Measurements from ENCODE around the gene RUFY3.

The RUFY3 gene

DNA sequence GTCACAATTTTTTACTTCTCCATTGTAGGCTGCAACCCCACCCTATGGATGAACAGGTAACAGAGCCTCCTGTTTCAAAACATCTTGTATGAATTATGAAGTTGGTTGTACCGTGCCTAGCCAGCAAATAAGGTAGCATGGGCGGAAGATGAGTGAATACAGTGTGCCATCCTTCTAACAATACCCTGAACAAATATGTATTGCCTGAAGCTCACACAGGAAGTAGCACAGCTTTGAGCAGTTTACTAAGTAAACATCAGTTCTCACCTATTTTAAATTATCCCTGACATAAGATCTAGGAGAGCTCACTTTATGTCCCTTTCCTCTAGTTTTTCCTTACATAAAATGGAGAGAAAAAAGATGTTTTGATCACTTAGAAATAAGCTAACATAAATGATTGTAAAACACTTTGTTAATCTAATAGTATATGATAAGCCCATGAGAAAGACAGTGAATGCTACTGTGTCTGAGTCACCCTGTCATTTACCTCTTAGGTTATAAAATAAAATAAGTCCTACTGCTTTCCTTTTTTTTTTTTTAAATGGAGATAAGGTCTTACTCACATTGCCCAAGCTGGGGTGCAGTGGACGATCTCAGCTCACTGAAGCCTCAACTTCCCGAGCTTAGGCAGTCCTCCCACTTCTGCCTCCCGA is 81.3 kb downstream of the RUFY3 start:
- 88 to 94% methylated on average over 5 of the region's 5 CpGs for WGBS, 2 experiments
- no peaks in the 10 kb centered on the region for H3K4me1 ChIP-seq (ENCODE audit: control insufficient read depth, insufficient read depth, low read length)
- no peak overlapping the region for H3K27ac ChIP-seq (ENCODE audit: insufficient read depth, low read depth, low read length, poor library complexity, severe bottlenecking)
- no peaks in the 10 kb centered on the region for H3K27me3 ChIP-seq (ENCODE audit: control insufficient read depth, insufficient read depth, low read length, poor library complexity, severe bottlenecking)
- H3K36me3 ChIP-seq (ENCODE audit: control insufficient read depth, insufficient read depth, low read length): no peaks in the 10 kb centered on the region
- no peak overlapping the region for H3K4me3 ChIP-seq (ENCODE audit: insufficient read depth, low read depth, low read length)
- H3K9me3 ChIP-seq (ENCODE audit: control insufficient read depth, low read length): no peaks in the 10 kb centered on the region

DNA sequence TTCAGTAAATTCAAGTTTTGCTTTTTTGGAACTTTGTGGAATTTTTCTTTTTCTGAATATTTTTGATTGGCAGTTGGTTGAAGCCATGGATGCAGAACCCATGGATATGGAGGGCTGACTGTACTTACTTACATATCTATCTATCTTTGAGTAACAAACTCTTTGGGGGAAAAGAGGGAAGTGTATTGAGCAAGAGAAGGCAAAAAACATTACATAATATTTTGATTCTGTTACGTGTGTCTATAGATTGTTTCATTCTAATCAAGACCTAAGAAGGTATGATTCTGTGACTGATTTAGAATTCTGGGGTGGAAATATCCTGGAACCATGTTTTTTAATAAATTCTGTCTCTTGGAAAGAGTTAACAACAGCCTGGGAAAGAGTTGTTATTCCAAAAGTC is 86.4 kb downstream of the RUFY3 start:
- Histone ChIP-seq H3K27ac (ENCODE audit: insufficient read depth, low read depth, low read length, poor library complexity, severe bottlenecking) (no peak overlapping the region), H3K9me3 (ENCODE audit: control insufficient read depth, low read length) (no peaks in the 10 kb centered on the region), H3K27me3 (ENCODE audit: control insufficient read depth, insufficient read depth, low read length, poor library complexity, severe bottlenecking) (no peaks in the 10 kb centered on the region), H3K4me1 (ENCODE audit: control insufficient read depth, insufficient read depth, low read length) (no peaks in the 10 kb centered on the region), H3K36me3 (ENCODE audit: control insufficient read depth, insufficient read depth, low read length) (no peaks in the 10 kb centered on the region), H3K4me3 (ENCODE audit: insufficient read depth, low read depth, low read length) (no peak overlapping the region)
- WGBS, 2 experiments: 100% methylated on average over 1 of the region's 1 CpG

DNA sequence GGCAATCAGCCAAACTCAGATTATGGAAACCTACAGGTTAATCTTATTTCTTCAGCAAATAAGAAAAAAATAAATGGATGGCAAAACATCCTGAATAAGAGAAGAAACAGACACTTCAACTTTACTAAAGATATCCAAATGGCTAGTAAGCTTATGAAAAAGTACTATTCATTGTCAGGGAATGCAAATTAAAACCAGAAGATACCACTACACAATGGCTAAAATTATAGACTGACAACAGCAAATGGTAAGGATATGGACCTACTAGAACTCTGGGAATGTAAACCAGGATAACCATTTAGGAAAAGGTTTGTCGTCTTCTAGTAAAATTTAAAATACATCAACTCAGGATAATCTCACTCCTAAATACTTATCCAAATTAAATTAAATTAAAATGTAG is 93.6 kb downstream of the RUFY3 start:
- no peak overlapping the region for H3K27ac ChIP-seq (ENCODE audit: insufficient read depth, low read depth, low read length, poor library complexity, severe bottlenecking)
- H3K4me3 ChIP-seq (ENCODE audit: insufficient read depth, low read depth, low read length): no peak overlapping the region
- no peaks in the 10 kb centered on the region for H3K27me3 ChIP-seq (ENCODE audit: control insufficient read depth, insufficient read depth, low read length, poor library complexity, severe bottlenecking)
- 80 to 100% methylated on average over 1 of the region's 1 CpG for WGBS, 2 experiments
- H3K4me1 ChIP-seq (ENCODE audit: control insufficient read depth, insufficient read depth, low read length): no peaks in the 10 kb centered on the region
- peaks cover 18% of the 10 kb centered on the region for H3K36me3 ChIP-seq (ENCODE audit: control insufficient read depth, insufficient read depth, low read length)
- no peaks in the 10 kb centered on the region for H3K9me3 ChIP-seq (ENCODE audit: control insufficient read depth, low read length)

DNA sequence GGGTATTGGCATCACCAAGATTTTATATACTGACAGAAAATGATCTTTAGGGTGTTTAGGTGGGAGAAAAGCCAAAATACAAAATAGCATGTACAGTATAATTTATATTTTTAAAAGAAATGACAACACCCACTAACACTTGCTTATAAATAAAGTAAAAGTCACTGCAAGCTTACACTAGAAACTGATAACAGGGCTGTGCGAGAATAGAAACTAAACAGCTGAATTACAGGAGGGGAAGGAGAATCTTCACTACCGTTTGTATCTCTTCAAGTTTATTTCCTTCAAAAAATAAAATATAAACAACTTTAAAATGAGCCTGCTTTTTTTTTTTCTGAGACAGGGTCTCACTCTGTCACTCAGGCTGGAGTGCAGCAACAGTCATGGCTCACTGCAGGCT is 95.1 kb downstream of the RUFY3 start:
- H3K4me1 ChIP-seq (ENCODE audit: control insufficient read depth, insufficient read depth, low read length): no peaks in the 10 kb centered on the region
- no peaks in the 10 kb centered on the region for H3K27me3 ChIP-seq (ENCODE audit: control insufficient read depth, insufficient read depth, low read length, poor library complexity, severe bottlenecking)
- H3K9me3 ChIP-seq (ENCODE audit: control insufficient read depth, low read length): no peaks in the 10 kb centered on the region
- WGBS, 2 experiments: 96 to 100% methylated on average over 1 of the region's 2 CpGs
- H3K36me3 ChIP-seq (ENCODE audit: control insufficient read depth, insufficient read depth, low read length): peaks cover 25% of the 10 kb centered on the region
- no peak overlapping the region for H3K27ac ChIP-seq (ENCODE audit: insufficient read depth, low read depth, low read length, poor library complexity, severe bottlenecking)
- no peak overlapping the region for H3K4me3 ChIP-seq (ENCODE audit: insufficient read depth, low read depth, low read length)

DNA sequence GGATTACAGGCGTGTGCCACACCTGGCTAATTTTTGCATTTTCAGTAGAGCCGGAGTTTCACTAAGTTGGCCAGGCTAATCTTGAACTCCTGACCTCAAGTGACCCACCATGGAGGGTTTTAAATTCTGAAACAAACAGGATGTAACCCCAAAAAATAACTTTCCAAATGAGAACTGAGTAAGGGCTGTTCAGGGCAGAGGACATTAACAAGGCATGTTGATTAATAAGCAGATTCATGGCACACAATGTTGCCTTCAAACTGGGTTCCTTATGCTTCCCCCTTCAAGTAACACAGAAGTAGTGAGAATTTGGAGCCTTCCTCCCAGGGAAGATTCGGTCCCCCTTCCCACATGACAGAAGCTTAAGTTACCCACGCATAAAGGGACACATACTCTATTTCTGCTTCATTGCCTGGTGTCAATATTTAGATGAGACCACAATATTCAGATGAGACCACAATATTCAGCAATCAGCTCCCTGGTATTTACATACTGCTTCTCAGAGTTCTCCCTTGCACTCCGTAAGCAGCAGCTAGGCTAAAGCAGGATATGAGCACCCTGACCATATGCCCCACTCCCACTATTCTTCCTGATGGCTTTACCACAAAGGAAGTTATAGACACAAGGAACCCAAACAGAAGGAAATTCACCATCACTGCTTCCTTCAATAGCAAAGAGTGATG is 96.5 kb downstream of the RUFY3 start:
- H3K36me3 ChIP-seq (ENCODE audit: control insufficient read depth, insufficient read depth, low read length): peaks cover 31% of the 10 kb centered on the region
- H3K9me3 ChIP-seq (ENCODE audit: control insufficient read depth, low read length): no peaks in the 10 kb centered on the region
- no peaks in the 10 kb centered on the region for H3K4me1 ChIP-seq (ENCODE audit: control insufficient read depth, insufficient read depth, low read length)
- WGBS, 2 experiments: 93 to 97% methylated on average over 5 of the region's 5 CpGs
- no peak overlapping the region for H3K4me3 ChIP-seq (ENCODE audit: insufficient read depth, low read depth, low read length)
- H3K27ac ChIP-seq (ENCODE audit: insufficient read depth, low read depth, low read length, poor library complexity, severe bottlenecking): no peak overlapping the region
- H3K27me3 ChIP-seq (ENCODE audit: control insufficient read depth, insufficient read depth, low read length, poor library complexity, severe bottlenecking): no peaks in the 10 kb centered on the region

DNA sequence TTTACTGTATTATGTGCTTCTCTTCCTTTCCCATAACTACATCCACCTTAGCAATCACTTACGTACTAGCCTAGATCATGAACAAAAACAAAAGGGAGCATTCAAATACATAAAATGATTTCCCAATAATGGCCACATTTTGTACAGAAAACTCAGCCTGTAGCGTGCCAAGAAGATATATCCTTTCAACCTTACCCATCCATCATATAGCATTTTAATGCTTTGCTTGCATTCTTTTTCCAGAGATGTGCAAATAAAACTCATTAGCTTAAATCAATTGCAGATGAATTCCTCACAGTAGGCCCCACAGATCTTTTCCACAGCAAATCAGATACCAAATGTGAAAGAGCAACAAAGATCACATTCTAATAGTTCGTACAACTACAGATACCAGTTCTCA is 97.2 kb downstream of the RUFY3 start:
- H3K27me3 ChIP-seq (ENCODE audit: control insufficient read depth, insufficient read depth, low read length, poor library complexity, severe bottlenecking): no peaks in the 10 kb centered on the region
- H3K4me1 ChIP-seq (ENCODE audit: control insufficient read depth, insufficient read depth, low read length): no peaks in the 10 kb centered on the region
- no peak overlapping the region for H3K4me3 ChIP-seq (ENCODE audit: insufficient read depth, low read depth, low read length)
- H3K27ac ChIP-seq (ENCODE audit: insufficient read depth, low read depth, low read length, poor library complexity, severe bottlenecking): no peak overlapping the region
- WGBS, 2 experiments: 97 to 99% methylated on average over 3 of the region's 3 CpGs
- peaks cover 35% of the 10 kb centered on the region for H3K36me3 ChIP-seq (ENCODE audit: control insufficient read depth, insufficient read depth, low read length)
- H3K9me3 ChIP-seq (ENCODE audit: control insufficient read depth, low read length): no peaks in the 10 kb centered on the region

DNA sequence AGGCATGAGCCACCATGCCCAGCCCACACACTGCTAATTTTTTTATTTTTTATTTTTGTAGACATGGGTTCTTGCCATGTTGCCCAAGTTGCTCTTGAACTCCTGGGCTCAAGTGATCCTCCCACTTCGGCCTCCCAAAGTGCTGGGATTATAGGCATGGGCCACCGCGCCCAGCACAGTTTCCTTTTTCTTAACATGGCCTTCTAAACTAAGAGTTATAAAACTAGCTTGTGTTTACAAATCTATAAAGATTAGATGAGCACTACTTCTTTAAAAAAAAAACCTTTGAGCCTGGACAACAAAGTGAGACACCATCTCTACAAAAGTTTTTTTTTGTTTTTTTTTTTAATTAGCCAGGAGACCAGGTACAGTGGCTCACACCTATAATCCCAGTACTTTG is 107.3 kb downstream of the RUFY3 start:
- 91 to 98% methylated on average over 1 to 3 of the region's 3 CpGs for WGBS, 2 experiments
- Histone ChIP-seq H3K27ac (ENCODE audit: insufficient read depth, low read depth, low read length, poor library complexity, severe bottlenecking) (no peak overlapping the region), H3K27me3 (ENCODE audit: control insufficient read depth, insufficient read depth, low read length, poor library complexity, severe bottlenecking) (no peaks in the 10 kb centered on the region), H3K36me3 (ENCODE audit: control insufficient read depth, insufficient read depth, low read length) (peaks cover 58% of the 10 kb centered on the region), H3K4me1 (ENCODE audit: control insufficient read depth, insufficient read depth, low read length) (no peaks in the 10 kb centered on the region), H3K4me3 (ENCODE audit: insufficient read depth, low read depth, low read length) (no peak overlapping the region), H3K9me3 (ENCODE audit: control insufficient read depth, low read length) (no peaks in the 10 kb centered on the region)

DNA sequence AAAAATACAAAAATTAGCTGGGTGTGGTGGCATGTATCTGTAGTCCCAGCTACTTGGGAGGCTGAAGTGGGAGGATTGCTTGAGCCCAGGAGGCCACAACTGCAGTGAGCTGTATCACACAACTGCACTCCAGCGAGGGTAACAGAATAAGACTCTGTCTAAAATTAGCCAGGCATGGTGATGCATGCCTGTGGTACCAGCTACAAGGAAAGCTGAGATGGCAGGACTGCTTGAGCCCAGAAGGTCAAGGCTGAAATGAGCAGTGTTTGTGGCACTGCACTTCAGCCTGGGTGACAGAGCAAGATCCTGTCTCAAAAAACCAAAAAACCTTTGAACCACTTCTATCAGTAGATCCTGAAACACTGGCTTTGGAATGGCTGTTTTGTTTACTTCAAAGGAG is 107.7 kb downstream of the RUFY3 start:
- no peak overlapping the region for H3K27ac ChIP-seq (ENCODE audit: insufficient read depth, low read depth, low read length, poor library complexity, severe bottlenecking)
- H3K36me3 ChIP-seq (ENCODE audit: control insufficient read depth, insufficient read depth, low read length): peaks cover 56% of the 10 kb centered on the region
- WGBS, 2 experiments: 98% methylated on average over 1 of the region's 1 CpG
- H3K4me1 ChIP-seq (ENCODE audit: control insufficient read depth, insufficient read depth, low read length): no peaks in the 10 kb centered on the region
- no peaks in the 10 kb centered on the region for H3K27me3 ChIP-seq (ENCODE audit: control insufficient read depth, insufficient read depth, low read length, poor library complexity, severe bottlenecking)
- no peak overlapping the region for H3K4me3 ChIP-seq (ENCODE audit: insufficient read depth, low read depth, low read length)
- no peaks in the 10 kb centered on the region for H3K9me3 ChIP-seq (ENCODE audit: control insufficient read depth, low read length)

DNA sequence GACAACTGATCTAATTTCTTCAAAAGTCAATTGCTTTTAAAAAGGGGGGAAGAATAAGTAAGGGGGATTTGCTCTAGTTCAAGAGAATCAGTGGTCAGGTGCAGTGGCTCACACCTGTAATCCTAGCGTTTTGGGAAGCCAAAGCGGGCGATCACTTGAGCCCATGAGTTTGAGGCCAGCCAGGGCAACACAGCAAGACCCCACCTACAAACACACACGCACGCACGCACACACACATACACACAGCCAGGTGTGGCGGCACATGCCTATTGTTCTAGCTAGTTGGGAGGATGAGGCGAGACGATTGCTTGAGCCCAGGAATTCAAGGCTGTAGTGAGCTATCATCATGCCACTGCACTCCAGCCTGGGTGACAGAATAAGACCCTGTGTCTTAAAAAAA is 108.3 kb downstream of the RUFY3 start:
- 86 to 92% methylated on average over 9 of the region's 9 CpGs for WGBS, 2 experiments
- H3K36me3 ChIP-seq (ENCODE audit: control insufficient read depth, insufficient read depth, low read length): peaks cover 56% of the 10 kb centered on the region

DNA sequence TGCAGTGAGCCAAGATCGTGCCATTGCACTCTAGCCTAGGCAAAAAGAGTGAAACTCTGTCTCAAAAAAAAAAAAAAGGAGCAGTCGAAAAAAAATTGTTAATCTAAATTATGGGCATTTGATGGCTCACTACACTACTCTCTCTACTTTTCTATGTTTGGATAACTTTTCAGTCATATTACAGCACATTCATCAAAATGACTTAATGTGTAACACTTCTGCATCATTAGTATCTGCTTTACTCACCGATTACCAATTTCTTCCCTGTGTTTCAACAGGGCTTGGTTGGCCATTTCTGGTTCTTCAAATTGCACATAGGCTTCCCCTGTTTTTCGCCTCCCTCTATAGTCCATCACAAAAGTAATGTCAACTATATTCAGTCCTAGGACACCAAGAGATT is 109.5 kb downstream of the RUFY3 start:
- Histone ChIP-seq H3K4me1 (ENCODE audit: control insufficient read depth, insufficient read depth, low read length) (no peaks in the 10 kb centered on the region), H3K27ac (ENCODE audit: insufficient read depth, low read depth, low read length, poor library complexity, severe bottlenecking) (no peak overlapping the region), H3K27me3 (ENCODE audit: control insufficient read depth, insufficient read depth, low read length, poor library complexity, severe bottlenecking) (no peaks in the 10 kb centered on the region), H3K9me3 (ENCODE audit: control insufficient read depth, low read length) (no peaks in the 10 kb centered on the region), H3K4me3 (ENCODE audit: insufficient read depth, low read depth, low read length) (no peak overlapping the region), H3K36me3 (ENCODE audit: control insufficient read depth, insufficient read depth, low read length) (peaks cover 50% of the 10 kb centered on the region)
- 90 to 98% methylated on average over 3 to 4 of the region's 4 CpGs for WGBS, 2 experiments

More for the DNA sequence above, 108.3 kb downstream of the RUFY3 start:
- Histone ChIP-seq H3K4me1 (ENCODE audit: control insufficient read depth, insufficient read depth, low read length) (no peaks in the 10 kb centered on the region), H3K27ac (ENCODE audit: insufficient read depth, low read depth, low read length, poor library complexity, severe bottlenecking) (no peak overlapping the region), H3K4me3 (ENCODE audit: insufficient read depth, low read depth, low read length) (no peak overlapping the region), H3K9me3 (ENCODE audit: control insufficient read depth, low read length) (no peaks in the 10 kb centered on the region), H3K27me3 (ENCODE audit: control insufficient read depth, insufficient read depth, low read length, poor library complexity, severe bottlenecking) (no peaks in the 10 kb centered on the region)
